UCSD-AML1 (cell line): ENCODE results near the gene NOL4L.
"Not testable (repeated sequence)": the region's sequence is repeated elsewhere in the genome, so short reads cannot be mapped to it uniquely, and the experiment has no call there.

Experiments used
- DNase-seq: peaks from one replicate; lab custom pipeline; 2025; ENCODE audit not compliant: unreplicated experiment; lab: John Stamatoyannopoulos, UW

Gene NOL4L

GRCh38 chr20:32578062-32578461, 7.1 kb downstream of the NOL4L start:
- not testable (repeated sequence) for DNase-seq

DNA sequence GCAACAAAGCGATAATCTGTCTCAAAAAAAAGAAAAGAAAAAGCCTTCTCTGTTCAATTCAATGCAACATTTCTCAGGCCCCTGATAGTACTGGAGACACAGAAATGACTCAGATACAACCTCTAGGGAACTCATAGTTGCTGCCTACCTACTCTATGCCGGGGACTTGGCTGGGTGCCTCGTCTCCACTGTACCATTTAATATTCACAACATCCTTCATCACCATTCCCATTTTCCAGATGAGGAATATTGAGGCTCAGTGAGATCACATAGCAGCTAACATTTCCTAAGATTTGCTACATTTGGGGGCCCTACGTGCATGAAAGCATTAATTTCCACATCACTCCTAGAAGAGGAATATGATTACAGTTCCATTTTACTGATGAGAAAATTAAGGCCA, 7.5 kb downstream of the NOL4L start:
- no peak for DNase-seq

- no peak for DNase-seq
Measured at GRCh38 chr20:32577023-32577422, 8.1 kb downstream of the NOL4L start.

DNA sequence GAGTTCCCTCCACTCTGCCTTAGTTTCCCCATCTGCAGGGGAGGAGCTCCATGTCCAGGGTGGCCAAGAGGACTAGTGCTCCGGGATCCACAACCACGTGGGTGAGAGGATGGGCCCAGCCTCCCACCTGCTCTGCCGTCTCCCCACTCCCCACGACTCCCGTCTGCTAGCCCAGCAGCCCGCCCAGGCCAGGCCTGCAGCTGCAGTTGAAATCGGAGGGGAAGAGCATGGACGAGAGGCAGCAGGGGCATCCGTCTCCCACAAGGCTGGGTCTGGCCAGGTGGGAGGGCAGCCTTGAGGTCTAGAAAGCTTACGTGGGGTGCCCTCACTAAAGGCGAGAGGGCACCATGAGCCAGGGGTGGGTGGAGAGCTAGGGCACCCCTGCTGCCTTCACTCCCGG, 8.6 kb downstream of the NOL4L start:
- no peak for DNase-seq

- DNase-seq = no peak
Measured at GRCh38 chr20:32575805-32576204, 9.3 kb downstream of the NOL4L start.

DNA sequence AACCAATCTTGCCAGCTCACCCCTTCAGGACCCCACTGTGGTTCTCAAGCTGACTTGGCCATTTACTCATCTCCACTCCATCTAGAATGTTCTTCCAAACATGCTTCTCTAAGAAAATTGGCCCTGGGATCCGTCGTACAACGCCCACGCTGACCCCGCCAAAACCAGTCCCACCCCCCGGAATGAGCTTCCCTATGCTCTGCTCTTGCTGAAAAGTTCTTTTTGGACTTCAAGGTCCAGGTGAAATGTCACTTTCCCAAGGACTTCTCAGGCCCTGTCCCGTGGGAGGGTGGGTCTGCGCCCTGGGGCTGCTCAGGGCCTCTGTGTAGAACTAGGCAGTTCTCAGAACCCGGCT, 9.9 kb downstream of the NOL4L start:
- DNase-seq = no peak

DNA sequence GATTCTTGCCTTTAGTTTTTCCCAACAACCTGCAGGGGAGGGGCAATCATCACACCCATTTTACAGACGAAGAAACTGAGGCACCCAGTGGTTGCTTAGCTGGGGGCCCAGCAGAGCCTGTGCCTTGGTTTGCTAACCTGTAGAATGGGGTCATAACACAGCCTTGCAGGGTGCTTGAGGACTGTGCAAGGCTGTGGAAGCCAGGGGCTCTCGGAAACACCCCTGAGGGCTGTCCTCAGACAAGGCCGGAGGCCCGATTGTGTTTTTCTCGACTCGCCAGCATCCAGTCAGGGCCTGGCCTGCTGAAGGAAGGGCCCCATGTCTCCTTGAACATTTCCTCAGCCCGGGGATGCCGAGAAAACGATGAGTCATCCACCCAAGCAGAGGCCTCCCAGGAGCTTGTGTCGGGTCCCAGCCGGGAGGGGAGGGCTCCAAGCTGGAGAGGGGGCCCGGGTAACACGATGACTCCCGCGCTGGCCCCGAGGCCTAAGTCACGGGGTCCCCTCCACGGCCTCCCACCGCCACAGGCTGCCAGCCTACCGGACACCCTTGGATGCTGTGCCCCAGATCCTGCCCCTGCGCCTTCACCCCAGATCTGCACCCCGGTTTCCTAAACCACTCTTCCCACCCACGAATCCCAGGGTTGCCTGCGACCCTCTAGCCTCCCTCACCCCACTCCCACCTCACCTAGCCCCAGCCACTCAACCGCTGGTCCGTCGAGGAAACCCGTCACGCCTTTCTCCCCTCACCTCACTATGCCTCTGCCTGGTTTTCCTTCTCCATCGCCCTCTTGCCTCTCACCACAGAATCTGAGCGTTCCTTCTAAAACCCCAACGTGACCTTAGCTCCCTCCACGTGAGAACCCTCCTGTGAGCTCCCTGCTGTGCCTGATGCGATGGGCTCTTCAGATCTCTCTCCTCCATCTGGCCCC, 10.6 kb downstream of the NOL4L start:
- DNase-seq = peak; percentile 74

- no peak for DNase-seq
Measured at GRCh38 chr20:32573167-32573851, 11.8 kb downstream of the NOL4L start.

DNA sequence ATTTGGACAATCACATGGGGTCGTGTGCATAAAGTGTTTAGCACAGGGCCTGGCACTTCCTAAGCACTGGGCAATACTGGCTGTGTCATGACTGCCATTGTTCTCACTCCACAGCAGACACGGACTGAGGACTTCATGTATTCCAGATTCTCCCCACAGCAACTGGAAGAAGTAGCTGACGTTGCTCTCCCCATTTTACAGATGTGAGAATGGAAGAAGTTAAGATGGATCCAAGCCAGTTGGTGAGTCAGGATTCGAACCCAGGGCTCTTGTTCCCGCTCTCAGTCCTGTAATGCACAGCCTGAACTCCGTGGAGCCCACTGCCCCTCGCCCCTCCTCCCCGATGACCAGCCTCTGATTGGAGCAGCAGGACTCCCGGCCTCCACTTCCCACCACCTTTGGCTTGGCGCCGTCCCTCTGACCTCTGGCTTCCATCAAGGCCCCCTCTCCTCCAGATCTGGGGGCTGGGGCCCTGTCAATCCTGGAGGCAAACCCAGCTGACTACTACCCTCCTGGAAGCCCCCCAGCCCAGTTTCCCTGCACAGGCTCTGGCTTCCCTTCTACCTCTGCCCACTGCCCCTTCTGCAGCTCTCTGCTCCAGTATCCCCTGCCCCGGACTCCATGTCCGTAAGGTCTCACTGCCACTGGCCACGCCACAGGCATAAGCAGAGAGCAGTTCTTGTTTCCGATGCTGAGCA, 12.7 kb downstream of the NOL4L start:
- no peak for DNase-seq

DNA sequence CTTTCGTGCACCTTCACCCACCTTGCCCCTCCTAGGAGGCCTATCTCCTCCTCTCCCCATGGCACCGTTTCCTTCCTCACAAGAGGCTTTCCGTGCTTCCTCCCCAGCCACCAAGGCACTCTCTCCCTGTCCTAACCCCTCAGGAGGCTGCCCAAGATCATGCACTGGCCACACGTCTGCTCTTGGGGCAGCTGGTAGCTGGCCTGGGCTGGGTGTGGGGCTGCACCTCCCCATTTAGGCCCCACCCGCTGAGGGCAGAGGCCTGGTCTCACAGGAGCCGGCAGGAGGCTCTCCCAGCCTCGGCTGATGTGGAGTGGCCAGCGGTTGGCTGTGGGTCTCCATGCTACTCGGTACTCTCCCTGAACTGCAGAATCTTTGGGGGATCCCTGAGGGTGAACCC, 13.6 kb downstream of the NOL4L start:
- DNase-seq = no peak

- DNase-seq = peak; percentile 36
Measured at GRCh38 chr20:32570401-32571190, 14.5 kb downstream of the NOL4L start.

GRCh38 chr20:32569380-32570305, 15.5 kb downstream of the NOL4L start:
- DNase-seq = no peak

- DNase-seq = no peak
Measured at GRCh38 chr20:32569018-32569379, 16.1 kb downstream of the NOL4L start.

DNA sequence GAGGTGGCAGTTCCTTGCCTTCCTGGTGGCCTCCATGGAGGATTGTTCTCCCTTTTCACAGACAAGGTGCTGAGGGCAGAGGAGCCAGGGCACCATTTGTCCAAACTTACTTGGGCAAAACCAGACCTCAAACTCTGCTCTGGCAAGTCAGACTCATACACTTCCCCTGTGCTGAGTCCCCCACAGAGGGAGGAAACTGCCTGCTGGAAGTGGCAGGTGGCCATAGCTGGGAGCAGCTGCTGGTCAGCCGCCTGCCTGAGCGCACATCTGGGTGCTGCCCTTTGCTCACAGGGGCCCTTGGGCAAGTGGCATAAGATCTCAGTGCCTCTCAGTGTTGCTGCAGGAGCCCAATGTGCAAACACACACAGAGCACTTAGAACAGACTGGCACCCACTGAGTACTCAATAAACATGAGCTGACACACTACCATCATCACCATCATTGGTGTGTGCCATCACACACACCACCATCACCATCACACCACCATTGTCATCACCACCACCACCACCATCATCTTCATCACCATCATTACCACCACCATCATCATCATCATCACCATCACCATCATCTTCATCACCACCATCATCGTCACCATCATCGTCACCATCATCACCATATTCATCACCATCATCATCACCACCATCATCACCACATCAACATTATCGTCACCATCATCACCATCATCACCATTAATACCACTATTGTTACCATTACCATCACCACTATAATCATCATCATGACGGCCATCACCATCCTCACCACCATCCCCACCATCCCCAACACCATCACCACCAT, 17.6 kb downstream of the NOL4L start:
- DNase-seq = peak; percentile 38

- no peak for DNase-seq
Measured at GRCh38 chr20:32566379-32567374, 18.5 kb downstream of the NOL4L start.

DNA sequence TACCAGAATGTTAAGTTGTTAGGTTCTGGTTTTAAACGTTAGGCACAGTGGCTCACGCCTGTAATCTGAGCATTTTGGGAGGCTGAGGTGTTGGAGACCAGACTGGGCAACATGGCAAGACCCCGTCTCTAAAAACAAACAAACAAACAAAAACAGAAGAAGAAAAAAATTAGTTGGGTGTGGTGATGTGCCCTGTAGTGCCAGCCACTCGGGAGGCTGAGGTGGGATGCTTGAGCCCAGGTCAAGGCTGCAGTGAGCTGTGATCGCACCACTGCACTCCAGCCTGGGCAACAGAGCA, 19.4 kb downstream of the NOL4L start:
- no peak for DNase-seq

DNA sequence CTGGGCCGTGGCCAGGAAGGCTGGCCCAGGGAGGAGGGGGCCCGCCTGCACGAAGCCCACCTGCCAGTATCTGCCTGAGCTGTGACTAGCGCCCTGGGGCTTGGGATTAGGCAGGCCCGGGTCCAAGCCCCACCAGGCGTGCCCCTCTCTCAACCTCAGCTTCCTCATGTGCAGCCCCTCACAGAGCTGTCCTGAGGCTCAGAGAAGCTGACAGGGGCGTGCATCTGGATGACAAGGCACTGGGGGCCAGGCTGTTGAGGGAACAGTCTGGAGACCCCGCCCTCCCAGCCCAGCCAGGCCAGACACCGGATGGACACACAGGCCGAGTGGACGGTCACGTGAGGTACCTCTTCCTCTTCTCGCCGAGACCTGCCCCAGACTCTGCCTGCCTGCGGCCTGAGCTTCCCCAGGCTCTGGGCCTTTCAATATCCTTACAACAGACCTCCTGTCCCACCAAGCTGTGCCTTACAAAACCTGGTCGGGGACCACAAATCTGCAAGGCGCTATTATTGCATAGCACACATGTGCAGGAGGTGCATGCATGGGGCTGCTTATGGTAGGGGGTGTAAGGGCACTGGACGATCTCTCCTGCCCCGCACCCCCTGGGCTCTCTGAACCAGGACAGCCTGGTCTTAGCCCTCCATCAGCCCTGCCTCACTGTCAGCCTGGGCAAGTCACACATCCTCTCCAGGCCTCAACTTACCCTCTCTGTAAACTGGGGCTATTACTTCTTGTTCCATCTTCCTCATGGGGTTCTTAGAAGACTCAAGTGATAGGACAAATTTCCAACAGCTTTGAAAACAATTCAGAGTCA, 20.0 kb downstream of the NOL4L start:
- DNase-seq = peak; percentile 41
